ENCODE measurements around the gene SNX5.
A peak's percentile ranks its signal among the peaks of the same experiment; 100 is the strongest.

The SNX5 gene

GRCh38 chr20:17940224-17940971 lies 28.2 kb downstream of the SNX5 start:
- DNase-seq (ENCODE audit: low spot score): no peak

GRCh38 chr20:17939622-17940223 lies 28.9 kb downstream of the SNX5 start:
- DNase-seq (ENCODE audit: low spot score): no peak

DNA sequence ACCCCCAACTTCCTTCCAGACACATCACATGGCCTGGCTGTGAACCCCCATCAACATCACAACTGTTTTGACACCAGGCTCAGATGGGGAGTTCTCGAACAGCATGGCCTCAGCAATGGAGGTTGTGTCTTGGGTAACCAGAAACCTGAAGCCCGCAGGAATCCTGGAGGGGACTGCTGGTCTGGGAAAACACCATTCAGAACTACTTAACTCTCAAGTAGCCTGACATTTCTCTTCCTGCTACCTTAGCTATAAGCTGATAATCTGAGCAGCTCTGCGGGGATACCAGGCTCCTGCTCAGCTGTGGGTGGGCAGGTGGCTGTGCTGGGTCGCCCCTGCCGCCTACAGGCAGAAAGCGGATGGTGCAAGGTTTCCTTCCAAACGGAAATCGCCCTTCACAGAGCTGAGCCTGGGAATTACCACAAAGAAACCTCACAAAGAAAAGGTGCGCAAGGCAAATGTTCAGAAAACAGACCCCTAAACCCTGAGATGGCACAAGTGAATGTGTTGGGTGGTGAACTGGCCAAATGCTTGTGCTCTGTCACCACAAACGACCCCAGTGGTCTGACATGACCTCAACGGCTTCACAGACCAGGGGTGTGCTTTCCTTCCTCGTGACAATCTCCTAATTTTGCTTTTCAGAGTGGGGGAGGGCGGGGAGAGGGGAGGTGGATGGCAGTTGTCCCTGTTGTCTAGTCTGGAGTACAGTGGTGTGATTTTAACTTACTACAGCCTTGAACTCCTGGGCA lies 29.5 kb downstream of the SNX5 start:
- DNase-seq (ENCODE audit: low spot score): peak; percentile 91

- no peak for DNase-seq (ENCODE audit: low spot score)
Observed at GRCh38 chr20:17936761-17937732, 31.5 kb downstream of the SNX5 start.

DNA sequence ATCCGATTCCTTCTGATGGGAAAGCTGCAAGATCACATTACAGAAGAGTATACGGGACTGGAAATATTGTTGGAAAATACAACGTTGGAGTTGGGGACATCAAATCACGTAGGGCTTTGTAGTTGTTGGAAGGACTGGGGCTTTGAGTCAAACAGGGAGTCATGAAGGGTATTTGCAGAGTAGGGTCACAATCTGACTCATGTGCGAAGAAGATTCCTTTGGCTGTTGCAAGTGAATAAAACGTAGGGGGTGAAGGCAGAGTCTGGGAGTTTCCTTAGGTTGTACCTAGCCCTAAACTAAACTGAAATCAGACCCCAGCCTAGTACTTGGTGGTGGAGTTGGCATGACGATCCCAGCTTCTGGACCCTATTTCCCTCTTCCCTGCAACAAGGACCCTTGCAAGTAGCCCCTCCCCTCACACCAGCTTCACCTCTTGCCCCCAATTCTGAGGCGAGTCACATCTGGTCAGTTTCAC lies 32.3 kb downstream of the SNX5 start:
- DNase-seq (ENCODE audit: low spot score): no peak

DNA sequence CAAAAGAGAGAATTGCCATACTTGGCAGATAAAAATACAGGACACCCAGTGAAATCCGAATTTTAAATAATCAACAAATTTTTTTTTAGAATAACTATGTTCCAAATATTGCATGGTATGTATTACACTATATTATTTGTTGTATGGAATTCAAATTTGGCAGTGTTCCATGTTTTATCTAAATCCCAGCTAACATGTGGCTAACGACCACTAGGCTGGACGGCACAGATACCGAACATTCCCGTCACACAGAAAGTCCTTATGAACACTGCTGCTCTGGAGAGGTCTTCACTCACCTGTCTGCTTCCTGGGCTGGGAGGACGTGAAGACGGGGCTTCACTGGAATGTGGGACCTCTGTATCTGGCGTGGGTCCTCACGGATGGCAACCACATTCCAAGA lies 32.8 kb downstream of the SNX5 start:
- no peak for DNase-seq (ENCODE audit: low spot score)

GRCh38 chr20:17935186-17935585 lies 33.4 kb downstream of the SNX5 start:
- no peak for DNase-seq (ENCODE audit: low spot score)

DNA sequence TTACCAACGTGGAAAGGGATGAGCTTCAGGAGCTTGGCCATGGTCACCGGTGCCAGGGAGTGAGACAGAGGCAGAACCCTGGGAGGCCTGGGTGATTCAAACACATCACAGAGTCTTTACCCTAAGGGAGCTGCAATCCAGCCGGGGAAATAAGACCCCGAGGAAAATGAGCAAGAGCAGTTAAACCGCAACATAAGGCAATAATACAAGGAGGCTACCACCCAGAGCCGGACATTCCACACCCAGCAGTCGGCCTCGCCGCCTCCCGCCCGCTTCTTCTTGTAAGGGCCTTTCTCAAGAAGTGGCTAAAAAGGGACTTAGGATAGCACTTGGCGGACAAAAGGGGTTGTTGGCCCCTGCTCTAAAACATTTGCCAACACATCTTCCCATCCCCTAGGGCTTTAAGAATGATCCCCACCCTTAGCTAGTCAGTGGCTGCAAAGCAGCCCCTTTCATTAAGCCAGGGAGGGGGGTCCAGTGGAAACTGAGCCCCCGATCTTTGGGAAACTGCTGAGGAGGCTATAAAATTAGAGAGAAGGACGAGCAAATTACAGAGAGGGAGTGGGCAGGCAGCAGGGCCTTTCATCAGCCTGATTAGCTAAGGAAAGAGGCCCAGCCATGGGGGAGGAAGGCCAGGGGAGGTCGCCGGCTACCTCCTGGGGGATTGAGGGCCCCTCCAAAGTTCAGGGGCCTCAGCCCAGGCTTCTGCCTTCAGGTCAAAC lies 34.3 kb downstream of the SNX5 start:
- DNase-seq (ENCODE audit: low spot score): no peak

- no peak for DNase-seq (ENCODE audit: low spot score)
Observed at GRCh38 chr20:17933711-17934110, 34.9 kb downstream of the SNX5 start.

- no peak for DNase-seq (ENCODE audit: low spot score)
Observed at GRCh38 chr20:17933121-17933520, 35.5 kb downstream of the SNX5 start.

- no peak for DNase-seq (ENCODE audit: low spot score)
Observed at GRCh38 chr20:17932396-17932795, 36.2 kb downstream of the SNX5 start.

GRCh38 chr20:17931513-17931912 lies 37.1 kb downstream of the SNX5 start:
- DNase-seq (ENCODE audit: low spot score): no peak

DNA sequence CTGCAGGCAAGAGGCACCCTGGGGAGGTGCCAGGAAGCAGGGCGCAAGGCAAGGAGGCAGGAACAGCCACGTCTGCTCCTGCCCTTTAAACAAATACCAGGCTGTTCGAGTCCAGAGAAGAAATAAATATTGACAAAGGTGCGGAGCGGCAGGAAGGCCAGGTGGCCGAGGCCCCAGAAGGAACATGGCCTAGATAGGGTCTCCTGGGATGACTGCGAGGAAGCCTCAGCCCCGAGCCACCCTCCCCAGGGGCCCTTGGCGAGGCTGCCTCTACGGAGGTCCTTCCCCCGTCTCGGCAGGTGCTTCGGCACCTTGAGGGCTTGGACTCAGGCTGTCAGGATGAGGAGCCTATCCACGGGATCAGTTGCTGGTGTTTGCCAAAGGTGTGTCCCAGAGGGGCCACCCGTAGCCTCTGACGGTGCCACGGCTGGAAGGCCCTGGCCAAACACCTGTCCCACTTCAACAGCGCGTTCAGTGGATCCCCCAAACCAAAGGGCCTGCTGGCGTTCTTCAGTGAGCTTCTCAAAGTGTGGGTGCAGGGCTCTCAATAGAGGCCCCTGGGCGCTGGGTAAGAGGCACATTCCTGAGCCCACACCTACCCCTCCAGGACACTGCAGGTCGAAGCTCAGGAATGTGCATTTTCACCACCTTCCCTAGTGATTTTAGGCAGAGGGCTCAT lies 39.8 kb downstream of the SNX5 start:
- no peak for DNase-seq (ENCODE audit: low spot score)

DNA sequence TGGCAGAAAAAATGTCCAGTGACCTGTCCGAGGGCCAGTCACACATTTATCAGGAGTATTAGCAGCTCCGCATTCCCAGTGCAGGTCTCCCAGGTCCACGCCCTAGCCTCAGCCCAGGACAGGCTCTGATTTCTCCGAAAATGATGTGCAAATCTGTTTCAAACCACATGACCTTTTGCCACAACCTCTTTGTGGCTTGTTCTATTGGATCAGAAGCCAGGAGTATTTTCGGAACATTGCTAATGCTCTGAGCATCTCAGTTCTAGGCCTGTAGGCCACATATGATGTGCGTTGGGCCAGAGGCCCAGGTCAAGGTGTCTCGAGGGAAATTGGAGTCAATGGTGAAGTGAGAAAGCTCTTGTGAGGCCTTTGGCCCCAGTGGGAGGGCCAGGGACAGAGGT lies 40.4 kb downstream of the SNX5 start:
- DNase-seq (ENCODE audit: low spot score): no peak

GRCh38 chr20:17925940-17926300 lies 42.7 kb downstream of the SNX5 start:
- no peak for DNase-seq (ENCODE audit: low spot score)

DNA sequence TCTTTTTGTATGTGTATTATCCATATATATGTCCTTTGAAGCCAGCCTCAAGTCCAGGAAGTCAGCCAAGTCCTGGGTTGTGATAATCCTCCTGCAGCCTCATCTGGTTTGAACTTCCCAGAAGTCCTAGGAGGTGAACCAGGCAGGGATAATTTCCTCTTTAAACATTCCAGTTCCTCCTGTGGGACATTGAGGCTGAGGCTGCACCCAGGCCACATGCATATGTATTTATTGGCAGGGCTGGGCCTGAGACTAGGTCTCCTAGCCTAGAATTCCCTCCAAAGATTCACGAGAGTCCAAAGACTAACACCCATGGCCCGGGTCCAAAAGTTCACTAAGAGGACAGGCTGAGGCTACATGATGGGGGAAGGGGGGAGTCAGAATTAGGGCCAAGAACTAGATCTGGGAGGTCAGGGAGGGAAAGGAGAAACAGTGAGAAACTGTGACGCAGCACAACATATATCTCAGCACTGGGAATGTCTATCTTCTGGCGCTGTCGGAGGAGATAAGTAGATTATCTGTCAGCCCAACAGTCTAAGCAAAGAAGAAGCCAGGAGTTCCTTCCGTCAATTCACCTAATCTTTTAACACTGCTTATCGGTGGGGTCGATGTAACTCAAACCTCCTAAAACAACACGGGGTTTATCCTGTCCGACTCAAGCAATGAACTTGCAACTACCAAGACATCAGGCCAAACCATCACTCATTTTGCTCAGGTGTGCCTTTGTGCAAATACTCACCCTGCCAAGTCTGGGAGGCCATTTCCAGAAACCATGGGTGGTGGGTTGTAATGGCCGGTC lies 43.3 kb downstream of the SNX5 start:
- DNase-seq (ENCODE audit: low spot score): no peak

DNA sequence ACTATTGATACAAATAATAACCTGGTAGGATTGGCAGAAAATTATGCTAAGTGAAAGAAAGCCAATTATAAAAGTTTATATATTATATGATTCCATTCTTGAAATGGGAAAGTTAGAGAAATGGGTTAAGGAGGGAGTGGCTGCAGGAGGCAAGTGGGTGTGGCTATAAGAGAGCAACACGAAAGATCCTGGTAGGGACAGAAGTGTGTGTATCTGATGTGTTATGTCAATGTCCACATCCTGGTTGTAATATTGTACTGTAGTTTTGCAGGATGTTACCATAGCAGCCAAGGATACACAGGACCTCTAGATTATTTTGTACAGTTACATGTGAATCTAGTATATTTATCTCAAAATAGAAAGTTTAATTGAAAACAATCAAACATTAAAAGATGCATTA lies 46.8 kb downstream of the SNX5 start:
- DNase-seq (ENCODE audit: low spot score): no peak

DNA sequence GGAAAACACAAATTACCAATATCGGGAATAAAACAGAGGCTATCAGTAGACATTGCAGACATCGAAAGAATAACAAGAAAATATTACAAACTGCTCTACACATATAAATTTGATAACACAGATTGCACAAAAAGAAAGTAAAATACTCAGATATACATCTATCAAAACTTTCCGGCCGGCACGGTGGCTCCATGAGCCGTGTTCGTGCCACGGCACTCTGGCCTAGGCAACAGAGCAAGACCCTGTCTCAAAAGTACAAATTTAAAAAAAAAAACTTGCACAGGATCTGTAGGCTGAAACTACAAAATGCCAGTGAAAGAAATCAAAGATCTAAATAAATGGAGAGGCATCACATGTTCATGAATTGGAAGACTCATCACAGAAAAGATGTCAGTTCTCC lies 49.4 kb downstream of the SNX5 start:
- DNase-seq (ENCODE audit: low spot score): no peak

GRCh38 chr20:17917832-17918618 lies 50.6 kb downstream of the SNX5 start:
- no peak for DNase-seq (ENCODE audit: low spot score)
